Raji (cell line): ENCODE results near the gene LMF1.

Source experiments
- POLR2A ChIP-seq: IDR thresholded peaks from 2 replicates; pipeline ENCODE4 v1.6.1; 2011; ENCODE audit warnings: low read depth, low read length, control low read depth; ENCODE audit not compliant: insufficient read depth

LMF1 gene

GRCh38 chr16:982145-983043 is 11.6 kb upstream of the LMF1 start:
- TF ChIP-seq POLR2A = no peak

GRCh38 chr16:981695-982144 is 10.9 kb upstream of the LMF1 start, which contains the start of gene SOX8:
TSS of gene SOX8 (plus strand) at chr16:981770. CDS start at chr16:981923, 153 bp downstream.
- no peak for TF ChIP-seq POLR2A

GRCh38 chr16:980595-980854 is 9.7 kb upstream of the LMF1 start:
- no peak for TF ChIP-seq POLR2A

- no peak for TF ChIP-seq POLR2A
Measured at GRCh38 chr16:979859-980594, 9.2 kb upstream of the LMF1 start.

- TF ChIP-seq POLR2A = no peak
Measured at GRCh38 chr16:979147-979546, 8.4 kb upstream of the LMF1 start.

- TF ChIP-seq POLR2A = no peak
Measured at GRCh38 chr16:978403-978802, 7.6 kb upstream of the LMF1 start.

- no peak for TF ChIP-seq POLR2A
Measured at GRCh38 chr16:977896-978295, 7.1 kb upstream of the LMF1 start.

GRCh38 chr16:977081-977701 is 6.4 kb upstream of the LMF1 start:
- no peak for TF ChIP-seq POLR2A

- no peak for TF ChIP-seq POLR2A
Measured at GRCh38 chr16:976389-976931, 5.7 kb upstream of the LMF1 start.

- no peak for TF ChIP-seq POLR2A
Measured at GRCh38 chr16:975291-975690, 4.5 kb upstream of the LMF1 start.

GRCh38 chr16:974611-975261 is 4.0 kb upstream of the LMF1 start:
- no peak for TF ChIP-seq POLR2A

GRCh38 chr16:974001-974601 is 3.3 kb upstream of the LMF1 start:
- TF ChIP-seq POLR2A = no peak

GRCh38 chr16:973366-973765 is 2.6 kb upstream of the LMF1 start:
- no peak for TF ChIP-seq POLR2A

GRCh38 chr16:972316-973002 is 1.7 kb upstream of the LMF1 start:
- TF ChIP-seq POLR2A = no peak
